Hepatocyte (in vitro differentiated cells): ENCODE measurements around the gene EHBP1L1.

Source experiments
- CTCF ChIP-seq: fragments of 200-600 bp; sonication (generic); IDR thresholded peaks from 2 replicates; pipeline ENCODE4 v1.5.1; 2016; ENCODE audit warnings: antibody characterized with exemption, mild to moderate bottlenecking; ENCODE audit not compliant: poor library complexity
- EZH2 ChIP-seq: fragments of 200-600 bp; sonication (generic); IDR thresholded peaks from 2 replicates; pipeline ENCODE4 v1.6.1; 2016; ENCODE audit warnings: antibody characterized with exemption, mild to moderate bottlenecking, borderline replicate concordance

- no peak for TF ChIP-seq CTCF
- no peak for TF ChIP-seq EZH2
These were observed 19.9 kb downstream of the EHBP1L1 start, which contains the start of gene KCNK7 for GRCh38 chr11:65595543-65596281.
